Measurements from ENCODE around the gene OR2H1.

GRCh38 chr6:29474996-29475395 is 18.0 kb downstream of the OR2H1 start:
- TF ChIP-seq CTCF (IDR thresholded peaks at IDR 0.05) (no peak), POLR2A (IDR thresholded peaks at IDR 0.05) (no peak)

Measured in testis (tissue), 2 donors.